Right lobe of liver (tissue), 4 donors: Measurements from ENCODE around the gene ETFDH.

Source experiments
- POLR2A ChIP-seq: fragments of 450-650 bp; IDR thresholded peaks from one replicate; pipeline ENCODE4 v1.6.1; 2017; ENCODE audit warnings: antibody characterized with exemption, mild to moderate bottlenecking
- TF ChIP-seq, protein P1 (sequence below), 4 donors: fragments of 200-600 bp in 3 of 4; fragments of 450-650 bp in 1 of 4; IDR thresholded peaks; one replicate each; pipeline versions ENCODE4 v1.5.1 to v1.8.0; 2016 to 2022; ENCODE audit warnings: antibody characterized with exemption in 4 of 4, mild to moderate bottlenecking in 2 of 4
- donor health status: DM: no; HTN: no; CAD: no.
- donor health status: DM: no; HTN: no; CAD: no.
- donor health status: DM: no; HTN: yes; CAD: no.

DNA sequence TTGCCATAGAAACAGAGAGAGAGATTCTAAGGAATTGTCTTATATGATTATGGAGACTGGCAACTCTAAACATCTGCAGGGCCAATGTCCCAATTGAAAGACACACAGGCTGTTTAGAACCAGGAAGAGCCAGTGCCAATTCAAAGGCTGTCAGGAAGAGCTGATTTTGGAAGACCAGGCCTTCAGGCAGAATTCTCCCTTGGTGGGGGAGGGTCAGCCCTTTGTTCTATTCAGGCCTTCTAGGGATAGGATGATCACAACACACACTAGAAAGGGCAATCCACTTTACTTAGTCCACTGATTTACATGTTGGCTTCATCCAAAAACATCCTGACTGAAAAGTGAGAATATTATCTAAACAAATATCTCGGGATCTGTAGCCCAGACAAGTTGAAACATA, 15.7 kb upstream of the ETFDH start:
- TF ChIP-seq, protein P1, sequence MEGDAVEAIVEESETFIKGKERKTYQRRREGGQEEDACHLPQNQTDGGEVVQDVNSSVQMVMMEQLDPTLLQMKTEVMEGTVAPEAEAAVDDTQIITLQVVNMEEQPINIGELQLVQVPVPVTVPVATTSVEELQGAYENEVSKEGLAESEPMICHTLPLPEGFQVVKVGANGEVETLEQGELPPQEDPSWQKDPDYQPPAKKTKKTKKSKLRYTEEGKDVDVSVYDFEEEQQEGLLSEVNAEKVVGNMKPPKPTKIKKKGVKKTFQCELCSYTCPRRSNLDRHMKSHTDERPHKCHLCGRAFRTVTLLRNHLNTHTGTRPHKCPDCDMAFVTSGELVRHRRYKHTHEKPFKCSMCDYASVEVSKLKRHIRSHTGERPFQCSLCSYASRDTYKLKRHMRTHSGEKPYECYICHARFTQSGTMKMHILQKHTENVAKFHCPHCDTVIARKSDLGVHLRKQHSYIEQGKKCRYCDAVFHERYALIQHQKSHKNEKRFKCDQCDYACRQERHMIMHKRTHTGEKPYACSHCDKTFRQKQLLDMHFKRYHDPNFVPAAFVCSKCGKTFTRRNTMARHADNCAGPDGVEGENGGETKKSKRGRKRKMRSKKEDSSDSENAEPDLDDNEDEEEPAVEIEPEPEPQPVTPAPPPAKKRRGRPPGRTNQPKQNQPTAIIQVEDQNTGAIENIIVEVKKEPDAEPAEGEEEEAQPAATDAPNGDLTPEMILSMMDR (IDR thresholded peaks at IDR 0.05), result no peak
- TF ChIP-seq POLR2A, result no peak
